Activated CD4-positive, alpha-beta T cell treated with anti-CD3 and anti-CD28 coated beads for 4 hours (primary cell): ENCODE results near the gene ADTRP.
"Not testable (repeated sequence)": the region's sequence is repeated elsewhere in the genome, so short reads cannot be mapped to it uniquely, and the experiment has no call there.

Experiments
- DNase-seq, 2 donors: peaks; one replicate each; pipeline ENCODE4 v3.0.0-alpha.2; 2020

The ADTRP gene

DNA sequence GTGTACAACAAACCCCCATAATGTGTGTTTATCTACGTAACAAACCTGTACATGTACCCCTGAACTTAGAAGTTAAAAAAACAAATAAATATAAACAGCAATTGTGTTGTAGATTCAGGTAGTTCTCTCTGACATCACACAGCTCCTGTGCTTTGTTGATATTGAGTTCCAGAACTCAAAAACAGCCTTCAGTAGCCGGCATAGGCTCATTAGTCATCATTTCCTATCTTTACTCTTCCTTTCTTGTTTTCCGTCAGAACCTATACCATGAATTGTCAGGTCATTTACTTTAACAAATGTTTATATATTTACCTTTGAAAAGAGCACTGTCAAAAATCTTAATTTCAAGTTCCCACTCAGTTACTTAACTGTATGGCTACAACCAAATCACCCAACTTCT, 88.8 kb downstream of the ADTRP start:
- DNase-seq, result no peak

- DNase-seq, result not testable (repeated sequence)
Measured at GRCh38 chr6:11689400-11689799, 89.2 kb downstream of the ADTRP start.

GRCh38 chr6:11688425-11688709, 90.2 kb downstream of the ADTRP start:
- DNase-seq, result no peak

GRCh38 chr6:11685481-11686093, 93.0 kb downstream of the ADTRP start:
- no peak for DNase-seq

DNA sequence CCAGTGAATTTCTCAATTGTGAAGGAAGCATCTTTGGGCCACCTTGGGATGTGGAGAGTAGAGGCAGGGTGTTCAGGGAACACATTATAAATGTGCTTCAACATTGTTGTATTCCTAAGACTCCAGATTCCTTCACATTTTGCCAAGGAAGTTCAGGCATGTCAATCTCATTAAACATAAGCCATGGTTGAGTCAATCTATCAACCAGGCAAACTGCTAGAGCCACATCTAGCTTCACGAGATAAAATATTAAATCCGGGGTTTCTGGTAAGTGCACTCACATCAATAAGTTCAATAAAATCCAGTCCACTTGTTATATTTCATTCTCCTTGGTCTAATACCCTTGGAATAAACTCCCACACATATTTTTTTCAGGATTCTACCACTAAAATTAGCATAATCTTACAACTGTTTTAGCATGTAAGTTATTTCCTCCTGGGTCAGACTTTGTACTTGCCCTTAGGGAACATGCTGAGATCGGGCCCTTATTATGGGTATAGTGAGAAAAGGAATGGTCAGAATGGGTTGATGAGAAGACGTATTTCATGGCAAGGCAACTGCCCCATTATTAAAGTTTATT, 93.6 kb downstream of the ADTRP start:
- no peak for DNase-seq

- no peak for DNase-seq
Measured at GRCh38 chr6:11683871-11684270, 94.7 kb downstream of the ADTRP start.

DNA sequence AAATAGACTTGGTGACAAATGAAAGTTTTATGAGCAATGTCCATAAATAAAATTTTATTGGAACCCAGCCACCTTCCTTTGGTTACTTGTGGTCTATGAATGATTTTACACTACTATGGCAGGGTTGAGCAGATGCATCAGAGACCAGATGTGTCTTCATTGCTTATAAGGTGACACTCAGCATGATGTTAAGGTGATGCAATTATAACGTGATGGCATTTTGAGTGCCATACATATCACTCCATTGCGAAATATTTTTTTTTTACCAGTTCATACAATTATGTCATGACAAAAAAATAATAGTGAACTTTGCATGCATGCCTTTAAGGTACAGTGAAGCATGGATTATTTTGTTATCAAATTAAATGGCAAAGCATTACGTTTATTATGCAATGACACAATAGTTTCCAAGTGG, 96.0 kb downstream of the ADTRP start:
- DNase-seq, result no peak

GRCh38 chr6:11681770-11682169, 96.8 kb downstream of the ADTRP start:
- no peak for DNase-seq

DNA sequence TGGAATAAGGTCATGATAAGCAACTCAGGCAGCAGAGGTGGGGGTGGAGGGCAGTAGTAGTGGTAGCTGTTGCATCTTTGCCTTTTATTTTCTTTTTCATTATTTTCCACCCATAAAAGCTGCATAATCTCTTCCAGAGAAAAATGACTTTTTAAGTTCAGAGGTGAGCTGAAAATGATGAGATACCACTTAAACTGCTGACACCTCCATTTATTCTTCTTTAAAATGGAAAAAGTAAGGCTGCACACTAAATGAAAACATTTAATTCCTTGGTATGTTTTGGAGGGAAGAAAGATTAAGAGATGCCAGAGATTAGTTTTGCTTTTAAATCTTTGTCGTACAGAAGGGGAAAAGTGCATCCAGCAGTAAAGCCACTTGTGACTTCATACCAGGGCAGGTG, 97.2 kb downstream of the ADTRP start:
- no peak for DNase-seq

DNA sequence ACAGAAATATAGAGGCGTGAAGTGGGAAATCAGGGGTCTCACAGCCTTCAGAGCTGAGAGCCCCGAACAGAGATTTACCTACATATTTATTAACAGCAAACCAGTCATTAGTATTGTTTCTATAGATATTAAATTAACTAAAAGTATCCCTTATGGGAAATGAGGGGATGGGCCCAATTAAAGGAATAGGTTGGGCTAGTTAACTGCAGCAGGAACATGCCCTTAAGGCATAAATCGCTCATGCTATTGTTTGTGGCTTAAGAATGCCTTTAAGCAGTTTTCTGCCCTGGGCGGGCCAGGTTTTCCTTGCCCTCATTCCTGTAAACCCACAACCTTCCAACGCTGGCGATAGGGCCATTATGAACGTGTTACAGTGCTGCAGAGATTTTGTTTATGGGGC, 98.1 kb downstream of the ADTRP start:
- DNase-seq, result not testable (repeated sequence)

DNA sequence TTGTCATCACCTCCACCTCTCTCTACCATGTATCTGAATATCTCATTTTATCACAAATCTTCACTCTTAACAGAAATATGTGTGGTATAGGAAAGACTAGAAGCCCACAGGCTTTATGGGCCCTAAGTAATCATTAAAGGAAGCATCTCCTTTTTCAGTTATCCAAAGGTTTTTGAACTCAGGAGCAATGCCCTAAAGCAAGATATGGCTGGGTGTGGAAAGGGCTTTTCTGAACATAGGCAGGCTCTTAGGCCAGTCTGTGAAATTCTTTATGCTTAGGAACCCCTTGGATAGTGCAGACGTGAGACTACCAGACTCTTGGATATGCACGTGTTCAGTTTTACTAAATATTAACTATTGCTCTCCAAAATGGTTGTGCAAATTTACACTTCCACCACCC, 99.5 kb downstream of the ADTRP start:
- no peak for DNase-seq

- no peak for DNase-seq
Measured at GRCh38 chr6:11675601-11676000, 103.0 kb downstream of the ADTRP start.

DNA sequence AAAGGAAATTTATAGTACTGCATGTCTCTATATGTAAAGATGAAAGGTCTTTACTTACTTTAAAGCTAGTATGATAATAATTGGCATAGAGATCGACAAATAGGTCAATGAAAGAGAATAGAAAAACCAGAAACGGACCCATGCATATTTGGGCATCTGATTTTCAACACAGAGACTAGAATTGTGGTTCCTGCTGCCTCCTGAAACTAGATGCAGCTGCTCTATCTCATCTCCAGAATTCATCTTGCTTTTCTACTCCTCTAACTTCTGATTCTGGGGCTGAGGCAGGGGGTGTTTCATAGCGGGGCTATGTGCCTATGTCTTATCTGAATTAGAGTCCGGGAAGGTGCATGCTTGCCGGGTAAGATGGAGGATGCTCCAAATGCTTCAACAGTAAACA, 105.9 kb downstream of the ADTRP start:
- no peak for DNase-seq

GRCh38 chr6:11672256-11672655, 106.3 kb downstream of the ADTRP start:
- no peak for DNase-seq

GRCh38 chr6:11669696-11670095, 108.9 kb downstream of the ADTRP start:
- no peak for DNase-seq

GRCh38 chr6:11668455-11668854, 110.1 kb downstream of the ADTRP start:
- DNase-seq, result no peak

DNA sequence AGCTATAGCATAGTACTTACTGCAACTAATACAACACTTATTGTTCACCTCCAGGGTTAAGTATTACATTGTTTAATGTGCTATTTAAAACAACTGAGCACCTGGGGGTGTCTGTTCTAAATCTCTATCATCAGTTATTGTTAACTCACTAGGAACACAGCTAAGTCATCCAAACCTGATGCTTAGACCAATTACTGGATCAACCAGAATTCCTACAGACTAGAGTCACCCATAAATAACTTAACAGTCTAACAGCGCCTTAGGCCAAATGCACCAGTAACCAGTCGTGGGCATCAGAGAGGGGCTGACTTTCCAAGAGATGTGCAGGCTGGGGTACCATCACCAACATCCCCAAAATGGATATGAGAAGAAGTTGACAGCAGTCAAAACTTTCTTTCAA, 110.7 kb downstream of the ADTRP start:
- DNase-seq, result no peak

GRCh38 chr6:11665604-11666326, 112.8 kb downstream of the ADTRP start:
- DNase-seq, result no peak
